GM12891 (cell line): Measurements from ENCODE around the gene SLC66A2.

Experiments used
- POLR2A ChIP-seq: IDR thresholded peaks from 2 replicates; pipeline ENCODE4 v1.6.1; 2011; ENCODE audit warnings: low read depth, low read length, control low read depth
- POLR2AphosphoS5 ChIP-seq: IDR thresholded peaks from 2 replicates; pipeline ENCODE4 v1.6.1; 2011; ENCODE audit warnings: low read depth, low read length, control low read depth
- TAF1 ChIP-seq: IDR thresholded peaks from 2 replicates; pipeline ENCODE4 v1.6.1; 2011; ENCODE audit warnings: low read depth, low read length, control low read depth

- TF ChIP-seq TAF1 (no peak), POLR2A (no peak), POLR2AphosphoS5 (no peak)
These were observed 95.1 kb downstream of the SLC66A2 start for GRCh38 chr18:79856119-79857007.
